ENCODE results near the gene ACTMAP.

GRCh38 chr19:40744554-40745401 lies 5.5 kb downstream of the ACTMAP start:
- TF ChIP-seq CTCF (IDR thresholded peaks at IDR 0.05) (peak; percentile 27), EZH2 (IDR thresholded peaks at IDR 0.05) (no peak)
